ENCODE data around the gene EYA2. TPM values are rescaled to one million over a fixed set of nuclear protein-coding genes. Genes with fewer than 3 reads are reported as not detected.

Gene EYA2
- polyA plus RNA-seq, 1 donor (not counting 4 experiments of a cell fraction or from before 2014, with no cell fraction given), result not detected

GRCh38 chr20:47086316-47086715 is 191.7 kb downstream of the EYA2 start:
- FAIRE-seq (no peak), DNase-seq (ENCODE audit: low read depth, low spot score) (no peak)
- no peaks in the 10 kb centered on the region for H3K4me1 ChIP-seq (ENCODE audit: control insufficient read depth, extremely low read depth, insufficient read depth, low read length)
- no peaks in the 10 kb centered on the region for H3K9me3 ChIP-seq (ENCODE audit: control insufficient read depth, low read depth, low read length)
- no peak overlapping the region for H3K4me3 ChIP-seq (ENCODE audit: control insufficient read depth in 2 of 3, extremely low read depth in 1 of 3, insufficient read depth in 2 of 3, low read depth in 1 of 3, low read length in 3 of 3)
- H3K36me3 ChIP-seq (ENCODE audit: control insufficient read depth in 2 of 2, extremely low read depth in 1 of 2, insufficient read depth in 2 of 2, low read length in 2 of 2), result no peaks in the 10 kb centered on the region
- H3K4me2 ChIP-seq (ENCODE audit: control insufficient read depth, extremely low read depth, insufficient read depth, low read depth, low read length), result no peak overlapping the region
- no peak overlapping the region for H3K27ac ChIP-seq (ENCODE audit: control insufficient read depth, insufficient read depth, low read length)
- H3K27me3 ChIP-seq (ENCODE audit: control insufficient read depth, extremely low read depth, insufficient read depth, low read length), result no peaks in the 10 kb centered on the region
- dilution Hi-C loops (cut with MboI; ENCODE audit: extremely low pct_ligation_motif_present, low sequenced_read_pairs), result no loop called here
- no peak overlapping the region for H2AFZ ChIP-seq (ENCODE audit: control insufficient read depth, low read length)
- TF ChIP-seq CTCF (optimal IDR thresholded peaks at IDR 0.05 in 1 of 3, IDR thresholded peaks at IDR 0.05 in 1 of 3, conservative IDR thresholded peaks at IDR 0.05 in 1 of 3; ENCODE audit: extremely low read depth in 1 of 3, insufficient read depth in 2 of 3, low read length in 3 of 3) (no peak), EZH2 (IDR thresholded peaks at IDR 0.05; ENCODE audit: low read length) (no peak)
- no peaks in the 10 kb centered on the region for H3K9me1 ChIP-seq (ENCODE audit: control insufficient read depth, extremely low read depth, insufficient read depth, low read length)
- H3K9ac ChIP-seq (ENCODE audit: control insufficient read depth, extremely low read depth, insufficient read depth, low read length), result no peak overlapping the region
- H4K20me1 ChIP-seq (ENCODE audit: control insufficient read depth, extremely low read depth, insufficient read depth, low read length), result no peaks in the 10 kb centered on the region
- no peaks in the 10 kb centered on the region for H3K79me2 ChIP-seq (ENCODE audit: control insufficient read depth, insufficient read depth, low read length)

GRCh38 chr20:47088335-47088734 is 193.7 kb downstream of the EYA2 start:
- Histone ChIP-seq H3K9ac (ENCODE audit: control insufficient read depth, extremely low read depth, insufficient read depth, low read length) (no peak overlapping the region), H3K36me3 (ENCODE audit: control insufficient read depth in 2 of 2, extremely low read depth in 1 of 2, insufficient read depth in 2 of 2, low read length in 2 of 2) (no peaks in the 10 kb centered on the region), H3K4me3 (ENCODE audit: control insufficient read depth in 2 of 3, extremely low read depth in 1 of 3, insufficient read depth in 2 of 3, low read depth in 1 of 3, low read length in 3 of 3) (no peak overlapping the region), H3K79me2 (ENCODE audit: control insufficient read depth, insufficient read depth, low read length) (no peaks in the 10 kb centered on the region), H3K4me1 (ENCODE audit: control insufficient read depth, extremely low read depth, insufficient read depth, low read length) (no peaks in the 10 kb centered on the region), H2AFZ (ENCODE audit: control insufficient read depth, low read length) (no peak overlapping the region), H3K27me3 (ENCODE audit: control insufficient read depth, extremely low read depth, insufficient read depth, low read length) (no peaks in the 10 kb centered on the region), H4K20me1 (ENCODE audit: control insufficient read depth, extremely low read depth, insufficient read depth, low read length) (no peaks in the 10 kb centered on the region), H3K4me2 (ENCODE audit: control insufficient read depth, extremely low read depth, insufficient read depth, low read depth, low read length) (no peak overlapping the region), H3K27ac (ENCODE audit: control insufficient read depth, insufficient read depth, low read length) (no peak overlapping the region), H3K9me1 (ENCODE audit: control insufficient read depth, extremely low read depth, insufficient read depth, low read length) (no peaks in the 10 kb centered on the region), H3K9me3 (ENCODE audit: control insufficient read depth, low read depth, low read length) (no peaks in the 10 kb centered on the region)
- dilution Hi-C loops (cut with MboI; ENCODE audit: extremely low pct_ligation_motif_present, low sequenced_read_pairs), result no loop called here
- no peak for DNase-seq (ENCODE audit: low read depth, low spot score)
- FAIRE-seq, result no peak
- TF ChIP-seq CTCF (optimal IDR thresholded peaks at IDR 0.05 in 1 of 3, IDR thresholded peaks at IDR 0.05 in 1 of 3, conservative IDR thresholded peaks at IDR 0.05 in 1 of 3; ENCODE audit: extremely low read depth in 1 of 3, insufficient read depth in 2 of 3, low read length in 3 of 3) (no peak), EZH2 (IDR thresholded peaks at IDR 0.05; ENCODE audit: low read length) (no peak)
